ENCODE results near the gene WDR87.

WDR87 gene

DNA sequence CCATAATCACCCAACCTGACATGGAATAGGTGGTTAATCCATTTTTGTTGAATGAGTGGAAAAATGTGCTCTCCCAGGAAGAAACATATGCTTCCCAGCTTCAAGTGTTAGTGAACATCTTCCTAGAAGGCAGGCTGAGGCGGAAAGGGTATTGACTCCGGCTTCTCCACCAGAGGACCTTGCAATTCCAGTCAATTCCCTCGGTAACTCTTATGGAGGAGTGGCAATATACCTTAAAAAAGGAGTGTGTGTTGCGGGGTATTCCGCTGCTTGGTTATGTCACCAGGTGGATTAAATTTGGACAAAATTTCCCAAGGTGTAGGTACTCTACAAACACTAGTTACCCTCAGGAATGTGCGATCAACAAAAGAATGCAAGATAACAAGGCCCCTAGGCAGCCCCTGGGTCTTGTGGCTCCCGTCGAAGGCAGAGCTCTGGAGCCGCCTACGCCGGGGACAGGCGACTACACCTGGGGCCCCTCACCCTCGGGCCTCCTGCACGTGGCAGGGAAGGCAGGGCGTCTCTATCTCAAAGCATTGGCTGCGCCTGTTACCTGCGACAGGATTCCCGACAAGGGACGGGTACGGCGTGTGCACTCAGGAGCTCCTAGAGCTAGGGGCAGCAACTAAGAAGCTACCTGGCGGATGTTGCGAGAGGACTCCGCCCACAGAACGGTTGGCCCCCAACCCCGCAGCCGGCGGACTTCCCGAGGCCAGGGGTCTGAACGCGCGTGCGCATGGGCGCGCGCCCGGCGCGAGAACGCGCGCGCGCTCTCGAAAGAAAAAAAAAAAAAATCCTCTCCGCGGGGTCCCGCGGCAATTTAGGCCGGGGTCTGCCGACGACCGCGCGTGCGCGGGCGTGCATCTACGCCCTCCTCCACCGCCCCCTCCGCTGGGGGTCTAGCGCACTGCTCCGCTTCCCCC is at the start of gene WDR87:
WDR87 (minus strand) TSS at position 649 of the 923 bp plus-strand sequence. CDS start 8,355 bp downstream, outside the sequence.
- peak; percentile 80 for DNase-seq

DNA sequence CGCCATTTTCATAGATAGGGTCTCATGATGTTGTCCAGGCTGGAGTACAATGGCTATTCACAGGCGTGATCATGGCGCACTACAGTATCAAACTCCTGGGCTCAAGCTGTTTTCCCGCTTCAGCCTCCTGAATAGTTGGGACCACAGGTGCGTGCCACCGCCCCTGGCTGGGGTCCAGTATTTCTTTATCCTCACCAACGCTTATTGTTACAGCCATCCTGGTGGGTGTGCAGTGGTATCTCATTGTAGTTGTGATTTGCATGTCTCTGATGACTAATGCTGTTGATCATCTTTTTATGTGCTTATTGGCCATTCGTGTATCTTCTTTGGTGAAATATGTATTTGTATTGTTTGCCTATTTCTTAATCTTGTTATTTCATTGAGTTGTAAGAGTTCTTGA is 49.6 kb upstream of the WDR87 start:
- peak; percentile 99 for DNase-seq

DNA sequence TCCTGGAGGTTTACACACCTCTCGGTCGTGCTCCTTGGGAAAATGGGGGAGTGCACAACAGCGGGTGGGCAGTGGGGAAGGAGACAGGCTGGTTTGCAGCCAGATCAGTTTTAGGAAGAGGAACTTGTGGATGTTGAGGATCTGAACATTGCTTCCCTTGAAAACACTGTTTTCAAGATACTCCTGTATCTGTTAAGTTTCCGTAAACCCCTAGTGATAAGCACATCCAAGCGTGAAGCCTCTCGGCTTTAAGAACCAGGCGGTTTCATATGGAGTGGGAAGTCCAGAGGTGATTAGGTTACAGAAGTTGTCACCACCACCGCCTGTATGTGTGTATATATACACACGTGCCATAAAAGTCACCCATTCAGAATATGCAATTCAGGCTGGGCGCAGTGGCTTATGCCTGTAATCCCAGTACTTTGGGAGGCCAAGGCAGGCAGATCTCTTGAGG is 48.1 kb upstream of the WDR87 start:
- DNase-seq, result no peak

DNA sequence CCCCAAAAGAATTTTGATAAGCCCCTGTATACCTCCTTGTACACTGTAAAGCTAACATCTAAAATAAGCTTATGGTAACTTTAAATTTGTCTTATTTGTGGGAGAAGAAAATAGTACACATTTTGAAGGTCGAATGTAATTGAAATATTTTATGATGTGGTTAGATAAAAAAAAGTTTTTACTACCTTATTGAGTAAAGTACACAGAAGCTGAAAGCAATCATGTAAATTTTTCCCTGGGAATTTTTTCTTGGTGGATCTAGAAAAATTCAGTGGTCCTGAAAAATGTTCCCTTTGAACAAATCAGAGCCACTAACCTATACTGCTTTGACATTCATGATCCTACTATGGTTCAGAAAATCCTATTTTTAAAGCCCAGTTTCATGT is 47.5 kb upstream of the WDR87 start:
- DNase-seq, result no peak

DNA sequence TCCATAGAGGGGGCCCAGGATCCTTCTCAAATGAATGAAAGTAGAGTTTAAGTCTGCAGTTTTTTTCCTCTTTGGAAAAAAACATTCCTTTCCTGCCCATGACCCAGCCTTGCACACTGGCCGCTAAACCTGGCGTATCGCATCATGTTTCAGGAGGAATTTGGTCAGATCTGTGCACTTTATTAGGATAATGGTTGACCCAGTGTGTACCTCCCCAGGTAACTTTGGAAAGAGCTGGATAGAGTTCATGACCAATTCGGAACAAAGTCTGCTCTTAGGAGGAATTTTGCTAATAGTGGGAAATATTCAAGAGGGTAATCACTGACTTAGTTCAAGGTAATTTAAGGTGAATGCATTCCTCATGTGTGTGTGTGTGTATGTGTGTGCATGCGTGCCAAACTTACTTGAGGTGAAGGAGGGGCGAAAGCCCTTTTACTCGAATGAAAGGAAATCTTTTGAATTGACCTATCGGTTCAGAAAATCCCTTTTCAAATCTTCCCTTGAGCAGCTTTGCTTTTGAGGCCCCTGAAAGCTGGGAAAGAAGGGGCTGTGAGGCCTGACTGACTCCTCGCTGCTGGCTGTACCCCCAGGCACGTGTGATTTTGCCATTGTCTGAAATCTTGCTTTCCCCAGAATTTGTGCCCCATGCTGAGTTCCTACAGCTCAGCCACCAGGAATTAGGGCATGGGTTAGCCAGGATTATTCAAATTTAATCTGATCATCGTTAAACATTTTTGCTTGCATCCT is 47.0 kb upstream of the WDR87 start:
- no peak for DNase-seq

DNA sequence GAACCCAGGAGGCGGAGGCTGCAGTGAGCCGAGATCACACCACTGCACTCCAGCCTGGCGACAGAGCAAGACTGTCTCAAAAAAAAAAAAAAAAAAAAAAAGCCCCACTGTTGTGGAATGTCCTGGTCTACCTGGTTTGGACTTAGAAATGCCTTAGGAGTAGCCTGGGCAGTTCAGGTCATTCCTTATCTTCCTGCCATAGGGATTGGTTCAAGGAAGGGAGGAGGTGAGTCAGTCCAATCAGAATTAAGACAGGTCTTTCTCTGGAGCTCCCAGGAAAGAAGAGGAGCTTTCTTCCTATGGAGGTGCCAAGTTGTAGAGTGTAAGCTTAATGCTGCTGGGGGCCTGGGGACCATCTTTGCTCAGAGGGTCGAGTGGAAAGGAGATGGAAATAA is 45.4 kb upstream of the WDR87 start:
- DNase-seq, result no peak

DNA sequence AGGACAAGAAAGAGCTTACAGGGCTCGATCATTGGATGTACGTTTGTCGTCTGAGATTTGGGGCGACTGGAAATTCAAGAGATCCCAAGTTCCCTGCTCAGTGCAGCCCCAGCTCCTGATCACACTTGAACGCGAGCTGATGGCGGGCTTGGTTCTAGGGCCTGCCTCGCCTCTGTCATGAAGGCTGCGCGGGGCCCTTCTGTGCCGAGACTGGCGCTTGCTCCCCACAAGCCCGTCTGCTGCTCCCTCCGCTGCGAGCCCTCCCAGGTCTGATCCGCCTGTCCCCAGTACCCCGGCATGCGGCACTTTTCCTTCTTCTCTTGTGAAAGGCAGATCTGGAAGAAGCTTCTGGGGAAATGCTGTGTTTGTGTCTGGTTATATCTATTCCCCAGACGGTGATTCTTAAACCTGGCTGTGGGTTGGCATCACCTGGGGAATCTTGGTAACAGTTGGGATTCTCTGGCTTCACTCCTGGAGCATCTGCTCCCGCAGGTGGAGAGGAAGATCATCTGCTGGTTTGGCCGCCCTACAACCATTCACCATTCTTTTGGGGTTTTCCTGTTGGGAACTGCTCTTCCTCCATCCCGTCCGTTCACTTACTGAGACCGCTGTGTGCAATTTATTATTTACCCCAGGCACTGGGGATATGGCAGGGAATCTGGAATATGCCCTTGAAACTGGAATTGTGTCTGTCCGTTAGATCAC is 44.2 kb upstream of the WDR87 start:
- no peak for DNase-seq

DNA sequence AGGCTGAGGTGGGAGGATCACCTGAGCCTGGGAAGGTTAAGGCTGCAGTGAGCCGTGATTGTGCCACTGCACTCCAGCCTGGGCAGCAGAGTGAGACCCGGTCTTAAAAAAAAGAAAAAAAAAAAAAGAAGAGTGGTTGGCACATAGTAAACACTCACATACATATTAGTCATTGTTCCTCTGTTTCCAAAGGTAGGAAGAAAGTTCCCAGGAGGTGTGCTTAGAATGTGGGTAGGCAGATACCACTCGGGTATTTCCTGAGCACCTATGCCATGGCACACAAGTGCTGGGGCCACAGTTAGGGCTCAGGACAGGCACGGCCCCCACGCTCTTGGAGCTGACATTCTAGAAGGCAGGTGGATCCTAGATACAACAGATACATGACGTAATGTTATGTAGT is 42.0 kb upstream of the WDR87 start:
- DNase-seq, result no peak

DNA sequence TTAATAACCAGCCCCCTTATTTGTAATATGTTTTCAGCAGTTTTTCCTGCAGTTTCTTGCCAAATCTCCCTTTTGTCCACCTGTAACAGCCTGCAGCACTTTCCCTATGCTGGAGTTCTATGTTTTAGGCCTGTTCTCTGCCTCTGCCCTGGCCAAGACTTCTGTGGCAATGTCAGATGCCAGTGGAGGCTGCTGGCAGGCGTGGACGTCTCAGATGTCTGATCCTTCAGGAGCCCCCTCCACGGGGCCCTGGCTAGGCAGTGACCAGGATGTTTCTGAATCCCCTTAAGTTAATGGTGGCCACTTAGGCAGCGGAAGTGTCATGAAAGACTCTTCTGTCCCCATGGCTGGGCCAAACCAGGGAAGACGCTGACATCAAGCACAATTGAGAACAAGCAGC is 41.4 kb upstream of the WDR87 start:
- DNase-seq, result no peak

DNA sequence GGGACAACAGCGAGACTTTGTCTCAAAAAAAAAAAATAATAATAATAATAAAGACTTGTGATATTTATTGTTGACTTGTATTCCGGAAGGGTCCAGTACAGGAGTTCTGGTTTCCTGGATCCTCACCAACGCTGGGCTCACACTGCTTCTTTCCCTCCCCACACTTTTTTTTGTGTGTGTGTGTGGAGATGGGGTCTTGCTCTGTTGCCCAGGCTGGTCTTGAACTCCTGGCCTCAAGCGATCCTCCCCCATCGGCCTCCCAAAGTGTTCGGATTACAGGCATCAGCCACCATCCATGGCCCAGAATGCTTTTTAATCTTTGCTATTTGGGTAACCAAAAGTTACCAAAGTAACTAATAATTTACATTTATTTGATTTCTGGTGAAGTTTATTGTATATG is 39.7 kb upstream of the WDR87 start:
- no peak for DNase-seq

DNA sequence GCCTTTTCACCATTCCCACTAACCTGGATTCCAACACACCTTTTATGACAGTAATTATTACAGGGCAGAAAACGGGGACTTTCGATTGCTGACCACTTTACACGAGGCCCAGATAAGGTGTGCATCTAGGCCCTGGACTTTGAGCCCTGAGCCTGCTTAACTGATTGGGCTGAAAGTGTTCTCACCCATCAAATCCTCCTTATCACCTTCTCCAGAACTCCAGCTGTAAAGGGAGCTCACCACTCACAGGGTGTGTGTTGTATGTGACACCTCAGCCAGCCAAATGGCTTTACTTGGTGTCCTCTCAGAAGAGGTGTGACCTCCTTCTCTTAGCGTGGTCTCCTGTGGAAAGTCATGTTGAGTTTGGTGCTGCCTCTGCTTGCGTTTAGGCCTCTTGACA is 37.1 kb upstream of the WDR87 start:
- no peak for DNase-seq

DNA sequence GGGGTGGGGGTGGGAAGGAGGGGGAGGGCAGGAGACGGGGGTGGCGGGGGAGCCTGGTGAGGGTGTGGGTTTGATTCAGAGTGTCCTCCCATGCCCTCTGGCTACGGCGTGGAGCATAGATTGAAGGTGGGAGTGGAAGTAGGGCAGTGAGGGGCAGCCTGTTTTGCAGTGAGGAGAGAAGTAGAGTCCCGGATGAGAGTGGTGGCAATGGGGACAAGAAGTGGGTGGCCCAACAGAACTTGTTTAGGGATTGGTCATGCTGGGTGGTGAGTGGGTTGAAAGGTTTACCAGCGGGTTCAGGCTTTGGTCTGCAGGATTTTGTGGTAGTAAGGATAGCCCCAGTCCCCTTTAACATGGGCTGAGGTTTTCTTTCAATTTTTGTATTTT is 36.1 kb upstream of the WDR87 start:
- no peak for DNase-seq

DNA sequence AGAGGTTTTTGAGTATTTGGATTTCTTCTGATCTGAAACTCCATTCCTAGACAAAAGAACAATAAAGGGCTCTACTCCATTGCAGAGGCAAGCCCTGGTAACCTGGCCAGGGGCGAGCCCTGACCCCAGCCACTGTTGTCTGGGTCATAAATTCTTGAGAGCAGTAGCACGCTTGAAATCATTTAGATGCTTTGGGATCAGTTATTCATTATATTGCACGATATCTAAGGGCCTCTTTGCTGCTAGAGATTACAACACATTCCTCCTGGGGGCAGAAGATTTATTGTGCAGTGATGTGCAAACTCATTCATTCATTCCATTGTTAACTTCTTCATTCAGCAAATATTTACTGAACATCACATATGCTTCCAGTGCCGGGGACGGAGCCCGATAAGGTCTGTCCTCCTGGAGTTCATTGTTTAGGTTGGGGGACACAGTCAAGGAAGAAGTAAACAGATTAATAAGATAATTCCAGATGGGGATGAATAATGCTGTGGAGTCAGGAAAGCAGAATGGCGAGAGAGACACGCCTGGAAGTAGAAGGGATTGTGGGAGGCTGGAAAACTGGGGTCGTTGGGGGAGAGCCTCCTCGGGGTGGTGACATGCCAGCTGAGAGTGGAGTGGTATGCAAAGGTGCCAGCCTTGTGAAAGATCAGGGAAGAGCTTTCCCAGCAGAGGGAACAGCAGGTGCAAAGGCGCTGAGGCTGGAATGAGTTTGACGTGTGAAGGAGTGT is 35.6 kb upstream of the WDR87 start:
- DNase-seq, result peak; percentile 67

DNA sequence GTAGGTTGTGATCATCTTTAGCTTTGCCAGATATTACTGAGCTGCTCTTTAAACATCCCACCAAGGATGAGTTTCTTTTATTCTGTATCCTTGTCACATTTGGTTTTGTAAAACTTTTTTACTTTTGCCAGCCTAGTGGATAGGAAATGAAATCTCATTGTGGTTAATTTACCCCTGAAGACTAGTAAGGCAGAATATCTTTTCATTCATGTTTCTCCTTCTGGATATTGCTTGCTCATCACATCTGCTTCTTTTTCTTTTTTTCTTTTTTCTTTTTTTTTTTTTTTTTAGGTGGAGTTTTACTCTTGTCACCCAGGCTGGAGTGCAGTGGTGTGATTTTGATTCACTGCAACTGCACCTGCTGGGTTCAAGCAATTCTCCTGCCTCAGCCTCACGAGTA is 32.0 kb upstream of the WDR87 start:
- DNase-seq, result no peak

DNA sequence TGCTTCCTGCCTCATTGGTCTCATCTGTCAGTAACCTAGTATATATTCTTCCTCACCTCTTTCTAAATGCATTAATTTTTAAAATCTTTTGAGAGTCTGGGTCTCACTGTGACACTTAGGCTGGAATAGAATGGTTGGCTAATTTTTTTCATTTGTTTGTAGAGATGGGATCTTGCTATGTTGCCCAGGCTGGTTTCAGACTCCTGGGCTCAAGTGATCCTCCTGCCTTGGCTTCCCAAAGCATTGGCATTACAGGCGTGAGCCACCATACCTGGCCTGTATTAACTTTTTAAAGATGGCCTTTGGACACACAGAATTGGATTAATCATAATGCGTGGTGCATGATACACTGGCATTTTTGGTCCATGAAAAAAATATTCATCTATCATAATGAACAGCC is 30.5 kb upstream of the WDR87 start:
- DNase-seq, result no peak

DNA sequence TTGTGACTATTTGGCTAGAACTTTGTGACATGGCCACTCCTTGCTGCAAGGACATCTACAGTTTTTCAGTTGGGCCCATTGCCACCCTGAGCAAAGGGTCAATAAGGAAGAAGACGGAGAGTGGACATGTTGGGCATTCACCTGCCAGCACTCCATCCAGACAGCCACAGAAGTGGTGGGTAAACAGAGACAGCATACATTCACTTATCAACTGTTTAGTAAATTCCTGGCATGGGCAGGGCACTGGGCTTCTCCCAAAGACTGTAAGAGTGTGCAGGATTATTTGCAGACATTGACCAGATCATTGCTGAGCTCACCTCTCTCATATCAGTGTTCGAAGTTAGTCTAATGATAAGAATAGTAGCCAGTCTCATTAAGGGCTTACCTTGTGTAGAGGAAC is 29.8 kb upstream of the WDR87 start:
- no peak for DNase-seq

DNA sequence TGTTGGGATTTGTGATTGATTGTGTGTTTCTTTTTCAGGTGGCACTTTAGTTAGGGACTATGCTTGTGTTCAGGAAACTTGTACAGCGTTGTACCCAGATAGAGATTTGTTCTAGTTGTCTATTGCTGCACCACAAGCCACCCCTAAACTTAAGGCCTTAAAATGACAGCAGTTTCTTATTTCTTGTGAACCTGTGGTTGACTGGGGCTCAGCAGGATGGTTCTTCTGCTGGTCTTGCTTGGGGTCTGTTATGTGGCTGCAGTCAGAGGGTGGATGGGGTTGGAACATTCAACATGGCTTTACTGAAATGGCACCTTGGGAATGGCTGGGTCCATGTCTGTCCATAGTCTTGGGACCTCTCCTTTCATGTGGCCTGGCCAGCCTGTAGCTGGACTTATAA is 28.9 kb upstream of the WDR87 start:
- no peak for DNase-seq

DNA sequence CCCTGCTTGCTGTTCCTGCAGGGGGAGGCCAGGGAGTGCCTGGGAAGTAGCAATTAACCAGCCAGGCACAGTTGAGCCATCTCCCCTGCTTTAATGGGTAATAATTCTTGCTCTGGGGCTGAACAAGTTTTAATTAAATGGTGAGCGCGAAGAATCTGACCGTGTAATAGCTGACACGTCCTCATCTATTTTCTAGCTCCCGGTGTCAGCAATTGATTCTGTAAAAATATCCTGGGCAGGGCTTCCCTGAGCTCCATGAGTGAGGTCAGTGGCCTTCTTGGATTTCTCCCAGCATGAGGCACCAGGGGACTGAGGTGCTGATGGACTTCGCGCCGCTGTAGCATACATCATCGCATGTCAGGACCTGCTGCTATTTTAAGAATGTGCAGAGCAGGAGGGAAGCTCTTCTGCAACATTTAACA is 27.6 kb upstream of the WDR87 start:
- DNase-seq, result no peak

DNA sequence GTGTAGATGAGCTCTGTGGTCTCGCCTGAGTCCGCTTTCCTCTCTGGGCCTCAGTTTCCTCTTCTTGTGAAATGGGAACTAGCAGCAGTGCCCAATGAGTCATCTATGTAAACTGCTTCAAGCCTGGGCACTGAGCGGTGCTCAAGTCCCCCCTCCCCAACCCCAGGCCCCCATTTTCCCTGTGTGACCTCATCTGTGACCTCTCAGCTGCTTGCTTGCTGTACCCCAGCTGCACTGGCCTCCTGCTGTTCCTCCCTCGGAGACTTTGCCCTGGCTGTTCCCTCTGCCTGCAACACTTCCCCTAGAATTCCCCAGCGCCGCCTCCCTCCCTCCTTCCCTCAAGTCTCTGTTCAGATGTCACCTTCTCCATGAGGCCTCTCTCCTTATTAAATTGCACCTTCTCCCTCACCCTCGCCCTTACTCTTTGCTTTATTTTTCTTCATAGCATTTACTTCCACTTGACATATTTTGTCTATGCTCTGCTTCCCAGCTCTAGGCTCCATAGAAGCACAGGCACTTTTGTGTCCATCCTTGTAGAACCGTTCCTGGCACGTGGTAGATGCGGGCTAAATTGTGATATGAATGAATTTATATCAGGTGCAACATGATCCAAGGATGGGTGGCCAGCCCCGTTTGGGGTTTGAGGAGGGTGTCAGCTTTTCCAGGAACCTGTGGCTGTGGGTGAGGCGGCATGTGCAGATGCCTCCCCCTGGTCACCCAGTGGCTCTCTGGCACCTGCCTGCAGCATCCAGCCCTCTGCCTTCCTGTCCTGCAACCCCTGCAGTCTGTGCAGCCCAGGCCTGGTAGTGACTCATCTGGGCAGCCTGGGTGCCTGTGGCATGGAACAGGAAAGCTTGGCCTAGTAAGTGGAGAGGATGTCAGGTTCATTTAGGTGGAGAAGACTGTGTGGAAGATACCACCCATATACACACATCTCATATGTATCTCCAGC is 26.9 kb upstream of the WDR87 start:
- no peak for DNase-seq

DNA sequence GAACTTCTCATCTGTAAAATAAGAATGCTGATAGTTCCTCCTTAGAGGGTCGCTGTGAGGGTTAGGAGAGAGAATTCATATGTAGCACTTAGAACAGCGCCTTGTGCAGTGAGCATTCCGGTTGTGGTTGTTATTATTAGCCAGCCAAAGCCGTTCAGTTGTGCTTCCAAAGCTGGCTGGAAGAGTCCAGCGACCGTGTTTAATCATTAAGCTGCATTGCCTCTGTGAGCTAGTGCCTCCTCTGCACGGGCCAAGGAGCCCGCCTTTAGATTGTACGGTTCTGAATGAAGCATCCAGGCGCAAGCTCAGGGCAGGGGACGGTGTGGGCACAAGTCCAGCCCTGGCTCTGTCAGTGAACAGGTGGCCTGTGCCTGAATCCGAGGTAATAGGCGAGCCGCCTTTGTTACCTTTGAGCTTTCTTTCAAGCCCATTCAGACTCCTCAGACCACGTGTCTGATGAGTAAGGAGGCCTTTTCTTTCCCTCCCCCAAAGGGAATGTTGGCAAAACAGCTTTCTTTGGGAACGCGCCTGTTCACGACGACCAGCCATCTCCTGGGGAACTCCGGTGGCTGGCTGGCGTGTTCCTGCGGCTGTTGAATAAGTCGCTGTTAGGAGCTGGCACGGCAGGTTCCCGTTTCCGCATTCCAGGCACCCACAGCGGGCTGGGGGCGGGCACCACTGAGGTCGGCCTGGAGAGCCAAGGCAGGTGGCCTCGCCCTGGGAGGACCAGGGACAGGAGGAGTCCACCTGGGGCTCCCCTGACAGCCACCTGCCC is 25.7 kb upstream of the WDR87 start:
- DNase-seq, result no peak

DNA sequence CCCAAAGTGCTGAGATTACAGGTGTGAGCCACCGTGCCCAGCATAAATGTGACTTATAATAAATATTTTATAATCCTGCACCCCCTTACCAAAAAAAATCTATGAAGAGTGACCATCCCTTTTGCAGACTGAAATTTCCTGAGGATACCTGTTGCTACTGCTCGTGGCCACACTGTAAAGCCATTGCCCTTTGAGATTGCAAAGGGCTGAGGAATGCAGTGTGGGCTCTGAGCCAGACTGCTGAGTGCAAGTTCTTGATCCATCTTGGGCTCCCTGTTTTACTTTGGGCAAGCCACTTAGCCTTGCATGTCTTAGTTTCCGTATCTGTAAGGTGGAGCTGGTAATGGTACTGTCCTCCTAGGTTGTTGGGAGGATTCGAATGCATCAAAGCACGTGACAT is 24.0 kb upstream of the WDR87 start:
- DNase-seq, result no peak

Data from NCI-H748 treated with DMSO at 0.1 percent for 48 hours (cell line).